ENCODE results near the gene OGFOD2. TPM values are rescaled to one million over a fixed set of nuclear protein-coding genes. Genes with fewer than 3 reads are reported as not detected.

The OGFOD2 gene
- total RNA-seq, 2 donors from 2014 or later, result 26.3 to 27.6 TPM

- H3K27ac ChIP-seq, result no peak overlapping the region
- H3K4me1 ChIP-seq (replicated peaks), result no peaks in the 10 kb centered on the region
- no peaks in the 10 kb centered on the region for H3K36me3 ChIP-seq
- no peak overlapping the region for H3K4me3 ChIP-seq
- intact Hi-C loops (cut with DNase I), result no loop called here
- H3K27me3 ChIP-seq (replicated peaks; ENCODE audit: insufficient read depth), result no peaks in the 10 kb centered on the region
- 95% methylated on average over 23 of the region's 23 CpGs for WGBS
- DNase-seq (ENCODE audit: low spot score), result no peak
- TF ChIP-seq POLR2A (IDR thresholded peaks at IDR 0.05), result no peak
- no peak for TF ChIP-seq POLR2AphosphoS5 (IDR thresholded peaks at IDR 0.05)
- no peak for TF ChIP-seq CTCF (IDR thresholded peaks at IDR 0.05)
- H3K9me3 ChIP-seq, result no peaks in the 10 kb centered on the region
Observed at GRCh38 chr12:122929812-122930211, 45.2 kb upstream of the OGFOD2 start.

GRCh38 chr12:122932207-122932606 is 42.8 kb upstream of the OGFOD2 start:
- no peaks in the 10 kb centered on the region for H3K9me3 ChIP-seq
- 97% methylated on average over 8 of the region's 8 CpGs for WGBS
- H3K4me1 ChIP-seq (replicated peaks), result no peaks in the 10 kb centered on the region
- H3K27ac ChIP-seq, result no peak overlapping the region
- no peaks in the 10 kb centered on the region for H3K36me3 ChIP-seq
- H3K4me3 ChIP-seq, result no peak overlapping the region
- no peaks in the 10 kb centered on the region for H3K27me3 ChIP-seq (replicated peaks; ENCODE audit: insufficient read depth)
- TF ChIP-seq POLR2AphosphoS5 (IDR thresholded peaks at IDR 0.05), result no peak
- TF ChIP-seq CTCF (IDR thresholded peaks at IDR 0.05), result no peak
- no peak for TF ChIP-seq POLR2A (IDR thresholded peaks at IDR 0.05)
- no peak for DNase-seq (ENCODE audit: low spot score)
- intact Hi-C loops (cut with DNase I), result no loop called here

DNA sequence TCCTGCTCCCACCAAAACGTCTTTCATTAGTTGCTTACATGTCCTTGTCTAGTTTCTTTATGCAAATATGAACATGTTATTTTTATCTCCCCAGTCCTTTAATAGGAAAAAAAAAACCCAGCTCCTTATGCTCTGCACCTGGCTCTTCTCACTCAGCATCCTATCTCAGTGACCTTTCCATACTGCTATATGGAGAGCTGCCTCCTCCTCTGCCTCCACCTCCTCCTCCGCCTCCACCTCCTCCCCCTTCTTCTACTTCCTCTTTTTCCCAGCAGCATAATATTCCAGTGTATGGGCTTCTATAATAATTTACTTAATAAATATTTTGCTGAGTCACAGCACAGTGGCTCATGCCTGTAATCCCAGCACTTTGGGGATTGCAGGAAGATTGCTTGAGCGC is 40.3 kb upstream of the OGFOD2 start:
- Histone ChIP-seq H3K36me3 (no peaks in the 10 kb centered on the region), H3K9me3 (no peaks in the 10 kb centered on the region), H3K27ac (no peak overlapping the region), H3K27me3 (replicated peaks; ENCODE audit: insufficient read depth) (no peaks in the 10 kb centered on the region), H3K4me3 (no peak overlapping the region), H3K4me1 (replicated peaks) (no peaks in the 10 kb centered on the region)
- WGBS, result 77% methylated on average over 3 of the region's 3 CpGs
- no peak for DNase-seq (ENCODE audit: low spot score)
- TF ChIP-seq POLR2A (IDR thresholded peaks at IDR 0.05) (no peak), CTCF (IDR thresholded peaks at IDR 0.05) (no peak), POLR2AphosphoS5 (IDR thresholded peaks at IDR 0.05) (no peak)
- intact Hi-C loops (cut with DNase I), result no loop called here

- no peaks in the 10 kb centered on the region for H3K36me3 ChIP-seq
- no peak overlapping the region for H3K4me3 ChIP-seq
- intact Hi-C loops (cut with DNase I), result no loop called here
- H3K27ac ChIP-seq, result no peak overlapping the region
- no peak for TF ChIP-seq POLR2A (IDR thresholded peaks at IDR 0.05)
- no peak for TF ChIP-seq CTCF (IDR thresholded peaks at IDR 0.05)
- TF ChIP-seq POLR2AphosphoS5 (IDR thresholded peaks at IDR 0.05), result no peak
- WGBS, result 91% methylated on average over 8 of the region's 8 CpGs
- no peak for DNase-seq (ENCODE audit: low spot score)
- H3K27me3 ChIP-seq (replicated peaks; ENCODE audit: insufficient read depth), result no peaks in the 10 kb centered on the region
- no peaks in the 10 kb centered on the region for H3K9me3 ChIP-seq
- no peaks in the 10 kb centered on the region for H3K4me1 ChIP-seq (replicated peaks)
Observed at GRCh38 chr12:122935318-122935717, 39.7 kb upstream of the OGFOD2 start.

DNA sequence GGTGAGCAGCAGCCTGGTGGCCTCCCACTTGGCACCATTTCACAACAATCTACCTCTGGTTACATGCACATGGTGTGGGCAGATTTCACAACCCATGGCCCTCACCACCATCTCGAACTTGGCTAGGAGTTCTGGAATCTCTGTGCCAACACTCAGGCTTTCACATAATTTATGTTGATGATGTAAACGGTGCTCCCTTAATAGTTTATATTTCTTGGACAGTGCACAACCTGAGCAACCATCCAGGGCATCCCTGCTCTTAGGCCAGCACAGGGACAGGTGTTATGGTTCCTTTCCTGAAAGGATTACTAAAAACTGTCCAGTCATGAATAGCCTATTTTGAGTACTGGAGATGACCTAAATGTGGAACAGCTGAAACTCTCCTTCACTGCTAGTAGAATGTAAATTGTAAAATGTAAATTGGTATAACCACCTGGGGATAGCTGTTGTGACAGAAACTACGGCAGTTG is 37.4 kb upstream of the OGFOD2 start:
- no peaks in the 10 kb centered on the region for H3K4me1 ChIP-seq (replicated peaks)
- 83% methylated on average over 3 of the region's 3 CpGs for WGBS
- H3K27me3 ChIP-seq (replicated peaks; ENCODE audit: insufficient read depth), result no peaks in the 10 kb centered on the region
- DNase-seq (ENCODE audit: low spot score), result no peak
- no peaks in the 10 kb centered on the region for H3K9me3 ChIP-seq
- H3K27ac ChIP-seq, result no peak overlapping the region
- no peaks in the 10 kb centered on the region for H3K36me3 ChIP-seq
- TF ChIP-seq CTCF (IDR thresholded peaks at IDR 0.05), result no peak
- TF ChIP-seq POLR2AphosphoS5 (IDR thresholded peaks at IDR 0.05), result no peak
- TF ChIP-seq POLR2A (IDR thresholded peaks at IDR 0.05), result no peak
- intact Hi-C loops (cut with DNase I), result no loop called here
- no peak overlapping the region for H3K4me3 ChIP-seq
